HL-60 (cell line): ENCODE results near the gene ZMIZ1.

Source experiments
- CTCF ChIP-seq: IDR thresholded peaks from one replicate; pipeline ENCODE4 v1.5.1; 2011; ENCODE audit warnings: low read length, control low read depth, inconsistent platforms; ENCODE audit not compliant: insufficient read depth
- GABPA ChIP-seq: IDR thresholded peaks from 2 replicates; pipeline ENCODE4 v1.6.1; 2012; ENCODE audit warnings: low read depth
- POLR2AphosphoS5 ChIP-seq: IDR thresholded peaks from 2 replicates; pipeline ENCODE4 v1.6.1; 2012; ENCODE audit warnings: low read depth

GRCh38 chr10:79355420-79356017 lies 286.8 kb downstream of the ZMIZ1 start:
- TF ChIP-seq POLR2AphosphoS5 = peak; percentile 69; the same call in 1 of the 2 replicates
- no peak for TF ChIP-seq CTCF
- no peak for TF ChIP-seq GABPA
